Activated gamma-delta T cell treated with anti-CD3 and anti-CD28 coated beads, Interleukin-2, amount 50 U/mL, for 16 hours (primary cell): ENCODE data around the gene POU2AF1.

Experiments used
- DNase-seq: peaks from one replicate; pipeline ENCODE4 v3.0.0-alpha.2; 2020; ENCODE audit warnings: low read depth

The POU2AF1 gene

GRCh38 chr11:111378861-111379601 is at the start of gene POU2AF1:
TSS of gene POU2AF1 (minus strand) at chr11:111379275. CDS start at chr11:111379177, 98 bp downstream.
- peak; percentile 25 for DNase-seq

- DNase-seq = no peak
Measured at GRCh38 chr11:111428113-111428876, 49.2 kb upstream of the POU2AF1 start.

GRCh38 chr11:111427471-111427912 is 48.4 kb upstream of the POU2AF1 start:
- DNase-seq = no peak

DNA sequence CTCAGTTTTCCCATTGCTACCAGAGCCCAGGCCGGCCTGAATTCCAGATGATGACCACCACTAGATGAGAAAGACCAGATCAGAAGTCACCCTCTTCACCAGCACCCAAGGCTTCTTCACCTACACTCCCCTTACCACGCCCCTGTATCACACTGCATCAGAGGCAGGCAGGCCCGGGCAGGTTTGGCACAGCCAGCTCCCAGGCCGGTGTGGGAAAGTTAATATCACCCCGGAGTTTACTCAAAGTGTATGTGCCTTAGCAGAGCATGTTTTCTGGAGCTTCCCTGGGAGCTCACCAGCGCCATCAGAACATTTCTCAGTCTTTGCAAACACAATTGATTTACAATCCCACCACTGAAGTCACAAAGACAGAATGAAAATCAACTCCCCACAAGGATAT is 47.5 kb upstream of the POU2AF1 start:
- DNase-seq = no peak

DNA sequence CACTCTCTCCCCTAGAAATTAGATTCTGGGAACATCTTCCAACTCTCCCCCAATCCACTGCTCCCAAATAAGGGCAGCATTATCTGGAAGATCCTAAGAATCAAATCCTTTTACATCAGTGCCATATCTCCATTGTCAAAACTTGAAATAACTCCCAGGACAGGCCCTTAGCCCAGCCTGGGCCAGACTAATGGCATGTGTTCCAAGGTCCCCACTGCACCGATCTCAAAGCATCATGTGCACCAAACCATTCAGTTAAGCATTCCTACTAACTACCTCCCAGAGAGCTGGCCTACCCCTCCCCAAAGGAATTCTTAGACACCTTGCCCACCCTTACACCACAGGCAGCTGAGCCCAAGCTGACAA is 44.2 kb upstream of the POU2AF1 start:
- no peak for DNase-seq

GRCh38 chr11:111422494-111423249 is 43.6 kb upstream of the POU2AF1 start:
- DNase-seq = peak; percentile 19

GRCh38 chr11:111421251-111421650 is 42.2 kb upstream of the POU2AF1 start:
- DNase-seq = no peak

DNA sequence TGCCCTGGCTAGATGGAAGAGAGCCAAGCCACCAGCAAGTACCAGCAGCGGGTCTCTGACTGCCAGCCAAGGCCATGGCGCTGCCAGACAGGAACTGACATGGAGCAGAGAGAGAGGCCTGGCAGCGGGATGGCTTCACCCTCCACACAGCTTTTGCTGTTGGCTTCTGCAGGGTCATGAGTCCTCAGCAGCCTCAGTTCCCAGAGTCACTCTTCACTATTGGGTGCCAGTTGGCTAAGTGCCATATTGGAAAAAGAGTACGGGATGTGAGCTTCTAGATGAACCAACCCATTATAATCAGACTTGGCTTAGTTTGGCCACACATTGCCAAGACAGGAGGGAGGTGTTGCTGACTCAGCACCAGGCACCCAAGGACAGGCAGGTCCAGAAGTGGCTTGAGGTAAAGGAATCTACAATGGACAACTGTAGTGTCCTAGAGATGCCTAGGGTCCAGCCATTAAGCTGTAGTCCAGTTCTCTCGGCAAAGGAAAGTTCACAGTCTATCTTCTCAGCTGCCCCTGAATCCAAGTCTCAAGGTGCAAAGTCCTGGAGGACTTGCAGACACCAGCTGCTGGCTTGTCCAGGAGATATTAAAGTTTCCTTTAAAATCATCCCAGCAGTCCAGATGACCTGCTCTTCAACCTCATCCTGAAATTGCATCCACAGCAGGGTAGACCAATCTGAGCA is 40.7 kb upstream of the POU2AF1 start:
- no peak for DNase-seq

DNA sequence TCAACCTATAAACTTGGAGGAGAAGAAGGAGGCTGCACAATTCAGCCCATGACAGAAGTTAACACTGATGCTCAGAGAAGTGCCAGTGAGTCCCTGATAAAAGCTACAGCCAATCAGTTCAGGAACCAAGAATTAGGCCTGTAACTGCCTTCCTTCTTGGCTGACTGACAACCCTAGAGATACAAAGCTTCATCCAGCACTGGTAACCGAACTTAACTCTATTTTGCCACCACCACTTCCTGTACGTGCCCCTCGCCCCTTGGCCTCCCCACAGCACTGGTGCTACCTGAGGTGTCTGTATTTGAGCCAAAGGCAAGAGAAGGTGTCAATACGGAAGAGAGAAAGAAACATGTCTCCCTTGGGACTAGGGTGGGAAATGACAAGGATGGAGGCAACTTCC is 40.1 kb upstream of the POU2AF1 start:
- DNase-seq = no peak

DNA sequence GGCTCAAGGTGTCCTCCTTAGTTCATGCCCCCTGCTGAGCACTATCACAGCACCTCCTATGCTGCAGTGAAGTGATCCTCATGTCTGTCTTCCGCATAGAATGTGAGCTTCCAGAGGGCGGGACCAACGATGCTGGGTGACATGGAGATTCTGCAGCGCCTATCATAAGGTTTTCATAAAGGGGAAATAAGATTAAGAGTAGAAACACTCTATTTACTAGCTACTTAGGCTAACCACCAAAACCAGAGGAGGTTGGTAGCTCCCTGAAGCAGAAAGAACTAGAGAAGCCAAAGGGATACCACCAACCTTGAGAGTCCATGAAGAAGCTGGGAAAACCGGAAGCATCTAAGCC is 39.3 kb upstream of the POU2AF1 start:
- DNase-seq = no peak

- no peak for DNase-seq
Measured at GRCh38 chr11:111417766-111418435, 38.8 kb upstream of the POU2AF1 start.

- no peak for DNase-seq
Measured at GRCh38 chr11:111417011-111417765, 38.1 kb upstream of the POU2AF1 start.

GRCh38 chr11:111416231-111416960 is 37.3 kb upstream of the POU2AF1 start:
- no peak for DNase-seq

- no peak for DNase-seq
Measured at GRCh38 chr11:111414936-111415335, 35.9 kb upstream of the POU2AF1 start.

DNA sequence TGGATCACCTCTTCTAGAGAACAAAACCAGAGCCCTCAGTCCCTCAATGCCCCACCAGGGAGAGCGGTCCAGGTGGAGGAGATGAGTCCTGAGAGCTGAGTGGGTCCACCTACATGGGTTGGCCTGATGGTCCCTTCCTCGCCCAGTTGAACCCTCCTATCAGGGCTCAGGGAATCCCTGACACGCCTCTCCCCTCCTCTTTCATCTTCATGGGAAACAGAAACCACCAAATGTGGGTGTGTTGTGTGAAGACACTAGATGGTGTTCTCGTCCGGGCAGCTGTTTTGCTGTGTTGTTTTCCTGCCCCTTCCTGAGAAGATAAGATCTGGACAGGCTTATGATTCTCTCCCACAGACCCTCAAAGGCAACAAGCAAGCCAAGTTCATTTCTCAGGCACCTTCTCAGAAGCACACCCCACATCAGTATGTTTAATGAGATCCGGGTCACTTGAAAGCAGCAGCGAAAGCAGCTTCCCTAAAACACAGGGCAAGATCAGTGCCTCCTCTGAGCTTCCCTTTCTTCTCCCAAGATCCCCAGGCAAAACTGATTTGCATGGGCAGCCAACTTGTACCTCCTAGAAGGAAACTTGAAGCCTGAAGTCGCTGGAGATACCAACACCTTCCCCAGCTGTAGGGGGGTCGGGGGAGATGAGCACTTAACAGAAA is 35.3 kb upstream of the POU2AF1 start:
- DNase-seq = no peak

DNA sequence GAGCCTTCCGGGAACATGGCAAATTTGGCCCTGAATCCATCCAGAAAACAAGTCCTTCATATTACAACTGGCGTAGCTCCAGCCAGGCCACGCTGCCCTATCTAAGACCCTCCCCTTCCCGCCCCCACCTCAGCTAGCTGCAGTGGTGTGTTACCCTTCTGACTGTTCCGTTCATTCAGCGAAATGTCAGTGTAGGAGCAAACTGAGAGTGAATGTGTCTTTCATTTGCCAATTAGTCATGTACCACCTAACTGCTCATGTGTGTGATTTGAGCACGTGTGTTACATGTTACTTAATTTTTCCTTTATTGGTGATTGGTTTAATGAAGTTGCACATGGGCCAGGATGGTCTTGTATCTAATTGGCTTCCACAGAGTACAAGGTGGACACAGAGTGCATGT is 34.8 kb upstream of the POU2AF1 start:
- DNase-seq = no peak

DNA sequence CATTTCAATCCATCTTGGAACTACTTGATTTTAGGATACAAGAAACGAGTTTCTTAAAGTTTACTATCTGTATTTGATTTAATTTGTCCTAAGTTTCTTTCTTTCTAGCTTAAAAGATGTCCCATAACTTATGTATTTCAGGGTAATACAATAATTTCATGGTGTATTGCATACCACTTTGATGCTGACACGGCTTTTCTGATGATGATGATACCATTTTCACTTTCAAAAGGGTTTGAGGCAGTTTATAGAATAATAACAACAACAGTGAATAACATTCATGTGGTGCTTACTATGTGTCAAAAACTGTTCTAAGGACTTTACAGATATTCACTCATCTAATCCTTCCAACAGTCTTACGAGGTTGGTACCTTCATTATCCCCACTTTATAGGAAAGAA is 33.2 kb upstream of the POU2AF1 start:
- no peak for DNase-seq

DNA sequence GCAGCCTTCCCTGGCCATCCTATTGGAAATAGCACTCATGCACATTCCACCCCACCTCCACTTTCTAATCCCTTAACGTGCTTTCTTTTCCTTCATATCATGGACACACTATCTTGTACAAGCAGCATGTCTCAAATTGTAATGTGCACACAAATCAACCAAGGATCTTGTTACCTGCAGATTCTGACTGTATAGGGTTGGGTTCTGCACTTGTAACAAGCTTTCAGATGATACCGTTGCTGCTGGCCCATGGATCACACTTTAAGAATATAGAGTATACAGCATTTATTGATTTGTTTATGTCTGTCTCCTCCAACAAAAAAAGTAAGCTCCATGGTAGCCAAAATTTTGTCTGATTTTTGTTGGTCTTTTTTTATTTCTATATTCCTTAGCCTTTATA is 32.4 kb upstream of the POU2AF1 start:
- DNase-seq = no peak

- DNase-seq = no peak
Measured at GRCh38 chr11:111410951-111411350, 31.9 kb upstream of the POU2AF1 start.

GRCh38 chr11:111409915-111410314 is 30.8 kb upstream of the POU2AF1 start:
- DNase-seq = no peak
